ENCODE data around the gene MPV17L.
A peak's percentile ranks its signal among the peaks of the same experiment; 100 is the strongest.
"Not testable (repeated sequence)": the region's sequence is repeated elsewhere in the genome, so short reads cannot be mapped to it uniquely, and the experiment has no call there.

MPV17L gene

GRCh38 chr16:15395631-15396508, at the start of gene MPV17L:
Gene MPV17L, plus strand, starts transcription at chr16:15395754. Its CDS starts 144 bp downstream, at chr16:15395898.
- DNase-seq = peak; percentile 36 to 71

GRCh38 chr16:15348721-15349120, 46.8 kb upstream of the MPV17L start:
- DNase-seq = not testable (repeated sequence)

- DNase-seq = not testable (repeated sequence)
These were observed 44.3 kb upstream of the MPV17L start for GRCh38 chr16:15351251-15351650.

GRCh38 chr16:15351745-15352144, 43.8 kb upstream of the MPV17L start:
- DNase-seq = not testable (repeated sequence)

GRCh38 chr16:15352852-15353251, 42.7 kb upstream of the MPV17L start:
- not testable (repeated sequence) for DNase-seq

- DNase-seq = not testable (repeated sequence)
These were observed 40.7 kb upstream of the MPV17L start for GRCh38 chr16:15354846-15355245.

GRCh38 chr16:15357495-15357894, 38.1 kb upstream of the MPV17L start:
- not testable (repeated sequence) for DNase-seq

GRCh38 chr16:15378194-15378593, 17.4 kb upstream of the MPV17L start, which contains the start of gene NPIPA5:
Gene NPIPA5, minus strand, starts transcription at chr16:15378294. Its CDS starts 0 bp downstream, at chr16:15378294.
- DNase-seq = not testable (repeated sequence)

- not testable (repeated sequence) for DNase-seq
These were observed 12.7 kb upstream of the MPV17L start for GRCh38 chr16:15382810-15383209.

GRCh38 chr16:15388060-15388459, 7.5 kb upstream of the MPV17L start:
- not testable (repeated sequence) for DNase-seq

- not testable (repeated sequence) for DNase-seq
These were observed 5.6 kb upstream of the MPV17L start for GRCh38 chr16:15389916-15390315.

- DNase-seq = not testable (repeated sequence)
These were observed 2.5 kb upstream of the MPV17L start for GRCh38 chr16:15393025-15393424.

- DNase-seq = not testable (repeated sequence)
These were observed 915 bp downstream of the MPV17L start for GRCh38 chr16:15396509-15396829.

GRCh38 chr16:15396948-15397594, 1.5 kb downstream of the MPV17L start:
- no peak for DNase-seq

GRCh38 chr16:15398618-15399316, 3.2 kb downstream of the MPV17L start:
- peak; percentile 8 to 27 for DNase-seq

GRCh38 chr16:15399317-15399716, 3.8 kb downstream of the MPV17L start:
- no peak for DNase-seq

- not testable (repeated sequence) for DNase-seq
These were observed 4.8 kb downstream of the MPV17L start for GRCh38 chr16:15400314-15400713.

GRCh38 chr16:15401972-15402371, 6.4 kb downstream of the MPV17L start:
- DNase-seq = no peak

- DNase-seq = peak; percentile 87 to 88
These were observed 7.9 kb downstream of the MPV17L start for GRCh38 chr16:15403392-15403995.

- DNase-seq = not testable (repeated sequence)
These were observed 8.5 kb downstream of the MPV17L start for GRCh38 chr16:15404091-15404490.

- no peak for DNase-seq
These were observed 9.2 kb downstream of the MPV17L start for GRCh38 chr16:15404792-15405191.

- peak in 1 of 2 experiments; percentile 5 for DNase-seq
These were observed 12.2 kb downstream of the MPV17L start for GRCh38 chr16:15407756-15408155.

- DNase-seq = not testable (repeated sequence)
These were observed 13.9 kb downstream of the MPV17L start for GRCh38 chr16:15409476-15409875.
